Lower leg skin (tissue), 4 donors: ENCODE results near the gene DCTN5. TPM values are rescaled to one million over a fixed set of nuclear protein-coding genes. Genes with fewer than 3 reads are reported as not detected.
"Not testable (repeated sequence)": the region's sequence is repeated elsewhere in the genome, so short reads cannot be mapped to it uniquely, and the experiment has no call there.

ENCODE experiments used
- DNase-seq, 2 donors: peaks; one replicate each; pipeline ENCODE4 v3.0.0-alpha.2; 2019; ENCODE audit warnings: low spot score in 2 of 2
- H3K4me3 ChIP-seq: fragments of 200-600 bp; sonication (generic); 2 replicates; pipeline ENCODE4 v1.5.1; 2017; ENCODE audit warnings: mild to moderate bottlenecking, low read depth; ENCODE audit not compliant: poor library complexity, severe bottlenecking
- POLR2A ChIP-seq, 2 donors: fragments of 450-650 bp; IDR thresholded peaks; one replicate each; pipeline ENCODE4 v1.6.1; 2016 to 2017; ENCODE audit warnings: antibody characterized with exemption in 2 of 2, mild to moderate bottlenecking in 1 of 2, moderate library complexity in 1 of 2
- WGBS, 2 donors: methylation state at CpG; one replicate each; pipeline ENCODE4 v1.1.5; 2018; 5-methylcytosine and 5-hydroxymethylcytosine counted together
- intact Hi-C: fragments of 100-400 bp; cut with DNase I; formaldehyde crosslinking; loops from one replicate; pipeline ENCODE4 v1.15.0; 2023; ENCODE audit warnings: low total_unique reads
- total RNA-seq, 4 donors: library from RNA; depleted of rRNA; stranded (reverse); fragments of >200 nt; gene quantifications; one replicate each; pipeline ENCODE4 v1.1.0, GENCODE V29; 2016
- TF ChIP-seq, protein P1 (sequence below), 3 donors: fragments of 450-650 bp; IDR thresholded peaks; one replicate each; pipeline ENCODE4 v1.5.1; 2016; ENCODE audit warnings: antibody characterized with exemption in 3 of 3, mild to moderate bottlenecking in 3 of 3, moderate library complexity in 2 of 3

DCTN5 gene
- total RNA-seq, 4 donors from 2014 or later, result 37.4 to 54.0 (median 46.7) TPM

GRCh38 chr16:23624092-23624491 lies 17.2 kb upstream of the DCTN5 start:
- no peak for DNase-seq
- TF ChIP-seq, protein P1, sequence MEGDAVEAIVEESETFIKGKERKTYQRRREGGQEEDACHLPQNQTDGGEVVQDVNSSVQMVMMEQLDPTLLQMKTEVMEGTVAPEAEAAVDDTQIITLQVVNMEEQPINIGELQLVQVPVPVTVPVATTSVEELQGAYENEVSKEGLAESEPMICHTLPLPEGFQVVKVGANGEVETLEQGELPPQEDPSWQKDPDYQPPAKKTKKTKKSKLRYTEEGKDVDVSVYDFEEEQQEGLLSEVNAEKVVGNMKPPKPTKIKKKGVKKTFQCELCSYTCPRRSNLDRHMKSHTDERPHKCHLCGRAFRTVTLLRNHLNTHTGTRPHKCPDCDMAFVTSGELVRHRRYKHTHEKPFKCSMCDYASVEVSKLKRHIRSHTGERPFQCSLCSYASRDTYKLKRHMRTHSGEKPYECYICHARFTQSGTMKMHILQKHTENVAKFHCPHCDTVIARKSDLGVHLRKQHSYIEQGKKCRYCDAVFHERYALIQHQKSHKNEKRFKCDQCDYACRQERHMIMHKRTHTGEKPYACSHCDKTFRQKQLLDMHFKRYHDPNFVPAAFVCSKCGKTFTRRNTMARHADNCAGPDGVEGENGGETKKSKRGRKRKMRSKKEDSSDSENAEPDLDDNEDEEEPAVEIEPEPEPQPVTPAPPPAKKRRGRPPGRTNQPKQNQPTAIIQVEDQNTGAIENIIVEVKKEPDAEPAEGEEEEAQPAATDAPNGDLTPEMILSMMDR (IDR thresholded peaks at IDR 0.05), result no peak
- no peak for TF ChIP-seq POLR2A (IDR thresholded peaks at IDR 0.05)
- no peak overlapping the region for H3K4me3 ChIP-seq
- intact Hi-C loops, result no loop called here

GRCh38 chr16:23629516-23629915 lies 11.8 kb upstream of the DCTN5 start:
- TF ChIP-seq, protein P1 (IDR thresholded peaks at IDR 0.05), result no peak
- no peak for TF ChIP-seq POLR2A (IDR thresholded peaks at IDR 0.05)
- no peak for DNase-seq
- H3K4me3 ChIP-seq, result no peak overlapping the region
- 69 to 85% methylated on average over 8 of the region's 8 CpGs for WGBS, 2 donors
- intact Hi-C loops, result no loop called here

GRCh38 chr16:23631874-23632273 lies 9.4 kb upstream of the DCTN5 start:
- 97 to 98% methylated on average over 3 of the region's 3 CpGs for WGBS, 2 donors
- intact Hi-C loops, H3K4me3 ChIP-seq, DNase-seq: not testable (repeated sequence)

DNA sequence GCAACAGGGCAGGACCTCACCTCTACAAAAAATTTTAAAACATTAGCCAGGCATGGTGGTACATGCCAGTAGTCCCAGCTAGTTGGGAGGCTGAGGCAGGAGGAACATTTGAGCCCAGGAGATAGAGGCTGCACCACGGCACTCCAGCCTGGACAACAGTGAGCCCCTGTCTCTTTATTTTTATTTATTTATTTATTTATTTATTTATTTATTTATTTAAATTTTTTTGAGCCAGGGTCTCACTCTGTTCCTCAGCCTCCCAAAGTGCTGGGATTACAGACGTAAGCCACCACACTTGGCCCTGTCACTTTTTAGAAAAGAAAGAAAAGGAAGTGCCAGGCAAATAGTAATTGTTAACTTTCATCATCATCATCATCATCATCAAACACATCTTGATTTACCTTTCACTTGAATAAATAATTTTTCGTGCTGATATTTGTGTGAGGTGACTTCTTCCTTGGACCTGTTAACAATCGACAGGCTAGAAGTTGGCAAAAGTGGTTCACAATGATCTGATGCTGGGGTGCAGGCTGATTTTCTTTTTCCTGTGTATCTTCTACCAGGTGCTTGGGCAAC lies 6.7 kb upstream of the DCTN5 start:
- WGBS, 2 donors, result 93 to 98% methylated on average over 4 of the region's 4 CpGs
- intact Hi-C loops, result no loop called here
- no peak for DNase-seq
- TF ChIP-seq POLR2A (IDR thresholded peaks at IDR 0.05), result no peak
- TF ChIP-seq, protein P1 (IDR thresholded peaks at IDR 0.05), result no peak
- no peak overlapping the region for H3K4me3 ChIP-seq

DNA sequence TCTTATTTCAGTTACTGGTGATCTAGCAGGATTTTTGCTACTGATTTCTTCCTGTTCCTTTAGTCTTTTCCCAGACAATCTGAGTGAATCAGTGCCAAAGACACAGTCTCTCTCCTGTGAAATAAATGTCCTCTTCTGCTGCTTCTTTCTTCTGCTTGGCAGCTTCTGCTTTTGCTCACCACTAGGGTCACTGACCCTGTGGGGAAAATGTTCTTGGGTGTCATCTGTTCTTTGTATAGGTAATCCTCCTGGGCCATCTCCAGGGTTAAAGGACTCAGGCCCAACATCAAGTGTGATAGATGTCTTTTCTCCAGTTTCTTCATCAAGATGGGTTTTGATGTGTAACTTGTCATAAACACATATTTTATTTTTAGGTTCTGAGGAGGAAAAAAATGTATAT lies 5.3 kb upstream of the DCTN5 start:
- intact Hi-C loops, result no loop called here
- DNase-seq, result no peak
- no peak for TF ChIP-seq POLR2A (IDR thresholded peaks at IDR 0.05)
- TF ChIP-seq, protein P1 (IDR thresholded peaks at IDR 0.05), result no peak
- H3K4me3 ChIP-seq, result no peak overlapping the region

DNA sequence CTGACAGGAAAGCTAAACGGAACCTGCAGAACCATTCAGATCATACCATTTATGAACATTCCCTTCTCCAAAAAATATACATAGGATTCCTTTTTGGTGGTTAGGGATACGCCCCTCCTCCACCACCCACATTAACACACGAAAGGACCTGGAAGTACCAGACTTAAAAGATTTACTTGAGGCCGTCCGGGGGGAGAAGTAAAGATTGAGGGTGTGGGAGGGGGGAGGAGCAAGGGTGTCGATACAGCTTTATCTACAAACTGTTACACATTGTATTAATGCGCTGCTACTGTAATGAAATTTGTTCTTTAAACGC lies 693 bp upstream of the DCTN5 start:
- DNase-seq, result no peak
- H3K4me3 ChIP-seq, result peak overlapping the region; percentile 89
- intact Hi-C loops, result no loop called here
- WGBS, 2 donors, result 0 to 1% methylated on average over 8 of the region's 8 CpGs
- no peak for TF ChIP-seq POLR2A (IDR thresholded peaks at IDR 0.05)
- TF ChIP-seq, protein P1 (IDR thresholded peaks at IDR 0.05), result no peak
